ENCODE measurements around the gene LPIN2. TPM values are rescaled to one million over a fixed set of nuclear protein-coding genes. Genes with fewer than 3 reads are reported as not detected.
A peak's percentile ranks its signal among the peaks of the same experiment; 100 is the strongest.
"Not testable (repeated sequence)": the region's sequence is repeated elsewhere in the genome, so short reads cannot be mapped to it uniquely, and the experiment has no call there.

LPIN2 gene
- total RNA-seq, 4 donors from 2014 or later, result 17.6 to 34.3 (median 25.6) TPM

DNA sequence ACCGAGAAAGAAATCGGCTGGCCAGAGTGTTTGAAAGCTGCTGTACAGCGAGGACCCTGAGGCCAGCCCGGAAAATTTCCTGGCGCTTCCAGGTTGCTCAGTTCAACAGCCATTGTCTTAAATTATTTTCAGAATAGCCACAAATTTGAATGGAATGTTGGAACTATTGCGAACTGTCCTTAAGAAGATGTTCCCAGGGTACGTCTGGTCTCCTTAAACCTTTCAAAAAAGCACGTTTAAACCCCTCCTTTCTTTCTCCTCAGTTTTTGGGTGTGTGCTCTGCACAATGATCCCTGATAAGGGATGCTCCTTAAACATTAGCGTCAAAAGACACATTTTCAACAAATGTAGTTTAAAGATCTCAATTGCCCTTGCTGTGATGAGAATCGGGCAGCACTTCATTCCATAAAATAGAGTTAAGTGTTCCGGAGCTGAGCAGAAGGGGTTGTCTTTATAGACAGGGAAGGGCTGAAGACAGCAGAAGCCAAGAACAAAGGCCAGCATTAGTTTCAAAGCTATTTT, 14.5 kb upstream of the LPIN2 start:
- peak overlapping the region in 3 of 4 donors; percentile 48 to 63 (median 56) for H3K27ac ChIP-seq
- H3K27me3 ChIP-seq, result no peaks in the 10 kb centered on the region
- H3K36me3 ChIP-seq, result no peaks in the 10 kb centered on the region
- no peak for TF ChIP-seq POLR2A (IDR thresholded peaks at IDR 0.05)
- TF ChIP-seq, protein P1, sequence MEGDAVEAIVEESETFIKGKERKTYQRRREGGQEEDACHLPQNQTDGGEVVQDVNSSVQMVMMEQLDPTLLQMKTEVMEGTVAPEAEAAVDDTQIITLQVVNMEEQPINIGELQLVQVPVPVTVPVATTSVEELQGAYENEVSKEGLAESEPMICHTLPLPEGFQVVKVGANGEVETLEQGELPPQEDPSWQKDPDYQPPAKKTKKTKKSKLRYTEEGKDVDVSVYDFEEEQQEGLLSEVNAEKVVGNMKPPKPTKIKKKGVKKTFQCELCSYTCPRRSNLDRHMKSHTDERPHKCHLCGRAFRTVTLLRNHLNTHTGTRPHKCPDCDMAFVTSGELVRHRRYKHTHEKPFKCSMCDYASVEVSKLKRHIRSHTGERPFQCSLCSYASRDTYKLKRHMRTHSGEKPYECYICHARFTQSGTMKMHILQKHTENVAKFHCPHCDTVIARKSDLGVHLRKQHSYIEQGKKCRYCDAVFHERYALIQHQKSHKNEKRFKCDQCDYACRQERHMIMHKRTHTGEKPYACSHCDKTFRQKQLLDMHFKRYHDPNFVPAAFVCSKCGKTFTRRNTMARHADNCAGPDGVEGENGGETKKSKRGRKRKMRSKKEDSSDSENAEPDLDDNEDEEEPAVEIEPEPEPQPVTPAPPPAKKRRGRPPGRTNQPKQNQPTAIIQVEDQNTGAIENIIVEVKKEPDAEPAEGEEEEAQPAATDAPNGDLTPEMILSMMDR (IDR thresholded peaks at IDR 0.05), result no peak
- TF ChIP-seq EP300 (IDR thresholded peaks at IDR 0.05), result no peak
- no peak for TF ChIP-seq POLR2AphosphoS5 (IDR thresholded peaks at IDR 0.05)
- WGBS, 2 donors (ENCODE audit: low coverage in 1 of 2), result 35 to 40% methylated on average over 9 to 11 of the region's 11 CpGs
- H3K4me3 ChIP-seq, result no peak overlapping the region
- H3K4me1 ChIP-seq, result peaks cover 0 to 30% (median 3%) of the 10 kb centered on the region in 3 donors
- H3K9me3 ChIP-seq, result no peaks in the 10 kb centered on the region
- no peak for ATAC-seq

DNA sequence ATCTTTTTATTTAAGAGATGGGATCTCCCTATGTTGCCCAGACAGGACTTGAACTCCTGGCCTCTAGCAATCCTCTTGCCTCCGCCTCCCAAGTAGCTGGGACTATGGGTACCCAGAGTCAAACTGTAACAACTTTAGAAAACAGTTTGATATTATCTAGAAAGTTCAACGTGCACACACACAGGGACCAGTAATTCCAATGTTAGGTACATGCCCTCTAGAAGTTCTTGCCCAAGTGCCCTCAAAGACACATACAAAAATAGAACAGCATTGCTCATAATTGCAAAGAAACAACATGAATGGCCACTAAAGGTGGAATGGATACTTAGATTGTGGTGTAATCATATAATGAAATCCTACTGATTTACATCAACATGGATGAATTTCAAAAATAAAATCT, 12.6 kb upstream of the LPIN2 start:
- H3K4me1 ChIP-seq, result peaks cover 0 to 30% (median 3%) of the 10 kb centered on the region in 3 donors
- ATAC-seq, result no peak
- no peaks in the 10 kb centered on the region for H3K27me3 ChIP-seq
- no peak overlapping the region for H3K27ac ChIP-seq
- TF ChIP-seq POLR2A (IDR thresholded peaks at IDR 0.05) (no peak), EP300 (IDR thresholded peaks at IDR 0.05) (no peak), POLR2AphosphoS5 (IDR thresholded peaks at IDR 0.05) (no peak)
- TF ChIP-seq, protein P1 (IDR thresholded peaks at IDR 0.05), result no peak
- H3K36me3 ChIP-seq, result no peaks in the 10 kb centered on the region
- 90 to 96% methylated on average over 2 of the region's 2 CpGs for WGBS, 2 donors (ENCODE audit: low coverage in 1 of 2)
- H3K9me3 ChIP-seq, result no peaks in the 10 kb centered on the region
- H3K4me3 ChIP-seq, result no peak overlapping the region

- peaks cover 0 to 15% (median 0%) of the 10 kb centered on the region in 3 donors for H3K4me1 ChIP-seq
- H3K27me3 ChIP-seq, ATAC-seq, H3K9me3 ChIP-seq, H3K27ac ChIP-seq, H3K4me3 ChIP-seq, H3K36me3 ChIP-seq: not testable (repeated sequence)
- 91 to 92% methylated on average over 1 to 2 of the region's 5 CpGs for WGBS, 2 donors (ENCODE audit: low coverage in 1 of 2)
These were observed 10.7 kb upstream of the LPIN2 start for GRCh38 chr18:3023603-3024002.

DNA sequence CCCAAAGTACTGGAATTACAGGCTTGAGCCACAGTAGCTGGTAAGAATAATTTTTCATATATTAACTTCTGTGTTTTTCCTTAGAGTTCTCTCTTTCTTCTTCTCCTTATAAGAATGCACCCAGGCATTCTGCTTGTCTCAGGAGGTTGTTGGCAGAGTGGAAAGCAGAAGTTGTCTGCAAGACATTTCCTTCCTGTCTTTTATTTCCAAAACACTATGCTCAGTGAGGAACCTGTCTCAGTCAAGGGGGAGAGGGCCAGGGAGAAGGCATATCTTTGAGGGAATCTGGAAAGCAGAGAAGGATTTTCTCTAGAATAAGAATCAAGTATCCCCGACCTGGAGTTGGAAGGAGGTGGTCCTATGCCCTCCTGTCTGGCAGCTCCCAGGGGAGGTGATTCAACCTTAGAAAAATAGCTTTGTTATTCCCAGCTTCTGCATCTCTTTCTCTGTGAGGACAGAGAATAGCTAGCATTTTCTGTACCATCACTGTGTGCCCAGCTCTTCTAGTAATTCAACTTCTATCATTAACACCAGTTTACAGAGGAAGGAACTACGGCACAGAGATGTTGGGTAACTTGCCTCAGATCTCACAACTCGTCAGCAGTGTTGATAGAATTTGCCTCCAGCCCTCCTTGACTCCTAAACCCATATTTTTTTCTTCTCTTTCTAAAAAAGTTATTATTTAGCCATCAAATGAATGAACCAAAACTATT, 3.8 kb upstream of the LPIN2 start:
- Histone ChIP-seq H3K4me1 (peaks cover 3 to 44% (median 7%) of the 10 kb centered on the region in 3 donors), H3K27me3 (no peaks in the 10 kb centered on the region), H3K27ac (peak overlapping the region in 3 of 4 donors; percentile 36 to 61 (median 45)), H3K36me3 (no peaks in the 10 kb centered on the region), H3K4me3 (no peak overlapping the region), H3K9me3 (no peaks in the 10 kb centered on the region)
- WGBS, 2 donors (ENCODE audit: low coverage in 1 of 2), result 58 to 78% methylated on average over 3 of the region's 3 CpGs
- ATAC-seq, result no peak
- TF ChIP-seq POLR2AphosphoS5 (IDR thresholded peaks at IDR 0.05) (no peak), EP300 (IDR thresholded peaks at IDR 0.05) (no peak), POLR2A (IDR thresholded peaks at IDR 0.05) (no peak)
- TF ChIP-seq, protein P1 (IDR thresholded peaks at IDR 0.05), result no peak

DNA sequence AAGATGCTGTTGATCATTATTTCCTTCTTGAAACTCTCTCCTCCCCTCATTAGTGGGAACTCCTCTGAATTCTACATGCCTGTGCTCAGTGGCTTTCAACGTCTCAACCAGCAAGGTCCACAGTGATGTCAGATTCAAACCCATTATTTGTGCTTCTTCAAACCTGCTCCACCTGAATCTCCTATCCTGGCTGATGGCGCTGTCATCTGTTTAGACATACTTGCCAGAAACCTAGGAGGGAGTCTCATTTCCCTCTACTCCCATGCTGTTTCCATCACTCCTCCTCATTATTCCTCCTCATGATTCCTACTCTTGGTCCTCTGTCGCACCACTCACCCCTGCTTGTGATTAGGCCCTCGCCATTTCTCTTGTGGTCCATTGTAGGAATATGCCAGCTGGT, 2.9 kb upstream of the LPIN2 start:
- peaks cover 0 to under 1% of the 10 kb centered on the region in 2 donors for H3K36me3 ChIP-seq
- ATAC-seq, result no peak
- H3K9me3 ChIP-seq, result no peaks in the 10 kb centered on the region
- no peaks in the 10 kb centered on the region for H3K27me3 ChIP-seq
- TF ChIP-seq, protein P1 (IDR thresholded peaks at IDR 0.05), result no peak
- TF ChIP-seq EP300 (IDR thresholded peaks at IDR 0.05) (no peak), POLR2A (IDR thresholded peaks at IDR 0.05) (no peak), POLR2AphosphoS5 (IDR thresholded peaks at IDR 0.05) (no peak)
- peaks cover 5 to 53% (median 10%) of the 10 kb centered on the region in 3 donors for H3K4me1 ChIP-seq
- 75 to 78% methylated on average over 2 to 4 of the region's 4 CpGs for WGBS, 2 donors (ENCODE audit: low coverage in 1 of 2)
- H3K27ac ChIP-seq, result peak overlapping the region in 3 of 4 donors; percentile 56 to 99 (median 77)
- no peak overlapping the region for H3K4me3 ChIP-seq

Data from gastroesophageal sphincter (tissue), 4 donors.